Sigmoid colon (tissue), 7 donors: Measurements from ENCODE around the gene MAD1L1. TPM values are rescaled to one million over a fixed set of nuclear protein-coding genes. Genes with fewer than 3 reads are reported as not detected.
"Not testable (repeated sequence)": the region's sequence is repeated elsewhere in the genome, so short reads cannot be mapped to it uniquely, and the experiment has no call there.

Experiments used
- DNase-seq: peaks from one replicate; pipeline ENCODE4 v3.0.0-alpha.2; 2019
- H3K27ac ChIP-seq, 4 donors: fragments of 200-600 bp; sonication (generic); one replicate each; pipeline ENCODE4 v1.5.1; 2016 to 2019; ENCODE audit warnings: mild to moderate bottlenecking in 1 of 4
- H3K27me3 ChIP-seq, 3 donors: fragments of 200-600 bp; sonication (generic); one replicate each; pipeline ENCODE4 v1.5.1; 2019; ENCODE audit warnings: mild to moderate bottlenecking in 1 of 3
- H3K36me3 ChIP-seq, 4 donors: fragments of 200-600 bp; sonication (generic); one replicate each; pipeline ENCODE4 v1.5.1; 2016 to 2019
- H3K4me1 ChIP-seq, 4 donors: fragments of 200-600 bp; sonication (generic); one replicate each; pipeline ENCODE4 v1.5.1; 2017 to 2019
- H3K4me3 ChIP-seq, 4 donors: fragments of 200-600 bp; sonication (generic); one replicate each; pipeline ENCODE4 v1.5.1; 2017 to 2019; ENCODE audit warnings: mild to moderate bottlenecking in 2 of 4, moderate library complexity in 1 of 4
- H3K9me3 ChIP-seq, 4 donors: fragments of 200-600 bp in 3 of 4; sonication (generic) in 3 of 4; one replicate each; pipeline versions ENCODE4 v1.5.1 to v1.6.1; 2013 to 2019
- EP300 ChIP-seq, 4 donors: sonication (generic); formaldehyde crosslinking; IDR thresholded peaks; one replicate each; pipeline ENCODE4 v1.6.1; 2017; ENCODE audit warnings: antibody characterized with exemption in 4 of 4
- POLR2A ChIP-seq, 2 donors: fragments of 450-650 bp; IDR thresholded peaks; one replicate each; pipeline ENCODE4 v1.6.1; 2016; ENCODE audit warnings: antibody characterized with exemption in 2 of 2, mild to moderate bottlenecking in 2 of 2, moderate library complexity in 2 of 2
- POLR2AphosphoS5 ChIP-seq, 4 donors: sonication (generic); formaldehyde crosslinking; IDR thresholded peaks; one replicate each; pipeline ENCODE4 v1.6.1; 2017; ENCODE audit warnings: antibody characterized with exemption in 4 of 4
- WGBS, 2 donors: extraction: QIAGEN DNeasy Blood & Tissue Kit; methylation state at CpG; one replicate each; pipeline ENCODE4 v1.1.7; 2013; 5-methylcytosine and 5-hydroxymethylcytosine counted together
- intact Hi-C: fragments of 100-400 bp; cut with DNase I; formaldehyde crosslinking; loops from one replicate; pipeline ENCODE4 v1.15.1; 2023
- polyA plus RNA-seq, 3 donors: library from polyadenylated mRNA; stranded (reverse); fragments of 200-250 nt; gene quantifications; one replicate each; pipeline ENCODE4 v1.2.3, GENCODE V29; 2013
- total RNA-seq, 4 donors: library from RNA; depleted of rRNA; stranded (reverse); fragments of >200 nt; gene quantifications; one replicate each; pipeline ENCODE4 v1.1.0, GENCODE V29; 2016
- TF ChIP-seq, protein P1 (sequence below), 4 experiments: fragments of 450-650 bp in 3 of 4; fragments of 200-600 bp in 1 of 4; IDR thresholded peaks; one replicate each; pipeline ENCODE4 v1.5.1; 2016 to 2019; ENCODE audit warnings: antibody characterized with exemption in 4 of 4, mild to moderate bottlenecking in 3 of 4, moderate library complexity in 2 of 4
- donor health status: healthy with polysubstance abuse.
- donor health status: Bipolar disorder and iron deficiency.
- donor health status: healthy.

The MAD1L1 gene
- total and polyA plus RNA-seq, 7 donors = 10.2 to 38.4 (median 20.6) TPM

DNA sequence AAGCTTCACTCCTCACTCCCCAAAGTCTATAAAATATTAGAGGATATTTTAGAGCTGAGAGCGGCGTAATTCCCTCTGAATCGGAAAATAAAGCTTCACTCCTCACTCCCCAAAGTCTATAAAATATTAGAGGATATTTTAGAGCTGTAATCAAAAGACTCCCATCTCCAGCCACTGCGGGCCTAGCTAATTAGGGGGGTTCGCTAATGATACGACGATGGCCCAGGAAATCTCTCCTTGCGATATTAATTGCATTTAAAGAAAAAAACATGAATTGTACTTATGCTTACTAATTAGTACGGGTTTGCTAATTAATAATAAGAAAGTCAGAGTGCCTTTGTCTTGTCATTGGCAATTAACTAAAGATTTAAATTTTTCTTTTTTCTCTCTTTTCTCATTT is 235.9 kb downstream of the MAD1L1 start:
- 94 to 97% methylated on average over 7 to 9 of the region's 9 CpGs for WGBS, 2 donors
- no peak overlapping the region for H3K27ac ChIP-seq
- DNase-seq = no peak

DNA sequence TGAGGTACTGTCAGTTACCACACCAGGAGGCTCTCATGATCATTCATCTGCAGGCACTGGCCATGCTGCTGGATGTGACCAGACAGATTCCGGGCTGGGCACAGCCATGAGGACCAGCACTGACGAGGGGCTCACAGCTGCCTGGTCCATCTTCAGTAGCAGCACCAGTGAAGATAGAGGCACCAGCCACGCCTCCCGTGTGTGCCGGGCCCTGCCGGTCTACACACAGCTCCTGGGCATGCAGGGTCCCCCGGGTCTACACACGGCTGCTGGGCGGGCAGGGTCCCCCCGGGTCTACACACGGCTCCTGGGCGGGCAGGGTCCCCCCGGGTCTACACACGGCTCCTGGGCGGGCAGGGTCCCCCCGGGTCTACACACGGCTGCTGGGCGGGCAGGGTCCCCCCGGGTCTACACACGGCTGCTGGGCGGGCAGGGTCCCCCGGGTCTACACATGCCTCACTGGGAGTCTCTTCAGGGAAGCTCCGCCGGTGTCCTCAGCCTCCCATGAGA is 236.8 kb downstream of the MAD1L1 start:
- H3K27me3 ChIP-seq, H3K4me3 ChIP-seq, DNase-seq, intact Hi-C loops, H3K9me3 ChIP-seq, H3K27ac ChIP-seq, H3K36me3 ChIP-seq, H3K4me1 ChIP-seq: not testable (repeated sequence)
- 95 to 96% methylated on average over 24 of the region's 24 CpGs for WGBS, 2 donors

More for the DNA sequence above, 235.9 kb downstream of the MAD1L1 start:
- intact Hi-C loops = no loop called here
- no peaks in the 10 kb centered on the region for H3K4me1 ChIP-seq
- H3K36me3 ChIP-seq = no peaks in the 10 kb centered on the region
- TF ChIP-seq, protein P1, sequence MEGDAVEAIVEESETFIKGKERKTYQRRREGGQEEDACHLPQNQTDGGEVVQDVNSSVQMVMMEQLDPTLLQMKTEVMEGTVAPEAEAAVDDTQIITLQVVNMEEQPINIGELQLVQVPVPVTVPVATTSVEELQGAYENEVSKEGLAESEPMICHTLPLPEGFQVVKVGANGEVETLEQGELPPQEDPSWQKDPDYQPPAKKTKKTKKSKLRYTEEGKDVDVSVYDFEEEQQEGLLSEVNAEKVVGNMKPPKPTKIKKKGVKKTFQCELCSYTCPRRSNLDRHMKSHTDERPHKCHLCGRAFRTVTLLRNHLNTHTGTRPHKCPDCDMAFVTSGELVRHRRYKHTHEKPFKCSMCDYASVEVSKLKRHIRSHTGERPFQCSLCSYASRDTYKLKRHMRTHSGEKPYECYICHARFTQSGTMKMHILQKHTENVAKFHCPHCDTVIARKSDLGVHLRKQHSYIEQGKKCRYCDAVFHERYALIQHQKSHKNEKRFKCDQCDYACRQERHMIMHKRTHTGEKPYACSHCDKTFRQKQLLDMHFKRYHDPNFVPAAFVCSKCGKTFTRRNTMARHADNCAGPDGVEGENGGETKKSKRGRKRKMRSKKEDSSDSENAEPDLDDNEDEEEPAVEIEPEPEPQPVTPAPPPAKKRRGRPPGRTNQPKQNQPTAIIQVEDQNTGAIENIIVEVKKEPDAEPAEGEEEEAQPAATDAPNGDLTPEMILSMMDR (IDR thresholded peaks at IDR 0.05) = no peak
- TF ChIP-seq POLR2AphosphoS5 (IDR thresholded peaks at IDR 0.05) (no peak), POLR2A (IDR thresholded peaks at IDR 0.05) (no peak), EP300 (IDR thresholded peaks at IDR 0.05) (no peak)
- H3K4me3 ChIP-seq = no peak overlapping the region
- no peaks in the 10 kb centered on the region for H3K27me3 ChIP-seq
- no peaks in the 10 kb centered on the region for H3K9me3 ChIP-seq

GRCh38 chr7:1995426-1995825 is 237.3 kb downstream of the MAD1L1 start:
- Histone ChIP-seq H3K27me3 (no peaks in the 10 kb centered on the region), H3K27ac (no peak overlapping the region), H3K4me3 (no peak overlapping the region), H3K36me3 (no peaks in the 10 kb centered on the region), H3K9me3 (no peaks in the 10 kb centered on the region), H3K4me1 (no peaks in the 10 kb centered on the region)
- TF ChIP-seq POLR2AphosphoS5 (IDR thresholded peaks at IDR 0.05) (no peak), POLR2A (IDR thresholded peaks at IDR 0.05) (no peak), EP300 (IDR thresholded peaks at IDR 0.05) (no peak)
- TF ChIP-seq, protein P1 (IDR thresholded peaks at IDR 0.05) = no peak
- WGBS, 2 donors = 87 to 90% methylated on average over 11 of the region's 11 CpGs
- intact Hi-C loops = no loop called here
- DNase-seq = no peak

DNA sequence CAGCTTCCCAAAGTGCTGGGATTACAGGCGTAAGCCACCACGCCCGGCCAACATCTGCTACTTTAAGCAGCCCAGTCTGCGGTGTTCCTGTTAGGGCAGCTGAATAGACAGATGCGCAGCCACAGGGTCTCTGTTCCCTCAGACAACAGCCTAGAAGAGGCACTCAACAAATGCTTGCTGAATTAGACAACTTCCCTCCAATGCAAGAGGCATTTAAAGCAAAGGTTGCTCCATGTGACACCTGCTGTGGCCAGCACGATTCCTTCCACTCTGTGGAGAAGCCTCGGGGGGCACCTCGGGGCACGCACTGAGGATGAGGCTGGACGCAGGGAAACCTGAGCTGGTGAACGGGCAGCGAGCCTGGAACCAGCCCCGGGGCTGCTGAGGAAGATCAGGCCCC is 237.8 kb downstream of the MAD1L1 start:
- DNase-seq = no peak
- Histone ChIP-seq H3K4me1 (no peaks in the 10 kb centered on the region), H3K27me3 (no peaks in the 10 kb centered on the region), H3K4me3 (no peak overlapping the region), H3K9me3 (no peaks in the 10 kb centered on the region), H3K36me3 (no peaks in the 10 kb centered on the region), H3K27ac (no peak overlapping the region)
- TF ChIP-seq POLR2A (IDR thresholded peaks at IDR 0.05) = no peak
- TF ChIP-seq, protein P1 (IDR thresholded peaks at IDR 0.05) = no peak
- intact Hi-C loops = no loop called here
- WGBS, 2 donors = 94% methylated on average over 13 of the region's 13 CpGs

DNA sequence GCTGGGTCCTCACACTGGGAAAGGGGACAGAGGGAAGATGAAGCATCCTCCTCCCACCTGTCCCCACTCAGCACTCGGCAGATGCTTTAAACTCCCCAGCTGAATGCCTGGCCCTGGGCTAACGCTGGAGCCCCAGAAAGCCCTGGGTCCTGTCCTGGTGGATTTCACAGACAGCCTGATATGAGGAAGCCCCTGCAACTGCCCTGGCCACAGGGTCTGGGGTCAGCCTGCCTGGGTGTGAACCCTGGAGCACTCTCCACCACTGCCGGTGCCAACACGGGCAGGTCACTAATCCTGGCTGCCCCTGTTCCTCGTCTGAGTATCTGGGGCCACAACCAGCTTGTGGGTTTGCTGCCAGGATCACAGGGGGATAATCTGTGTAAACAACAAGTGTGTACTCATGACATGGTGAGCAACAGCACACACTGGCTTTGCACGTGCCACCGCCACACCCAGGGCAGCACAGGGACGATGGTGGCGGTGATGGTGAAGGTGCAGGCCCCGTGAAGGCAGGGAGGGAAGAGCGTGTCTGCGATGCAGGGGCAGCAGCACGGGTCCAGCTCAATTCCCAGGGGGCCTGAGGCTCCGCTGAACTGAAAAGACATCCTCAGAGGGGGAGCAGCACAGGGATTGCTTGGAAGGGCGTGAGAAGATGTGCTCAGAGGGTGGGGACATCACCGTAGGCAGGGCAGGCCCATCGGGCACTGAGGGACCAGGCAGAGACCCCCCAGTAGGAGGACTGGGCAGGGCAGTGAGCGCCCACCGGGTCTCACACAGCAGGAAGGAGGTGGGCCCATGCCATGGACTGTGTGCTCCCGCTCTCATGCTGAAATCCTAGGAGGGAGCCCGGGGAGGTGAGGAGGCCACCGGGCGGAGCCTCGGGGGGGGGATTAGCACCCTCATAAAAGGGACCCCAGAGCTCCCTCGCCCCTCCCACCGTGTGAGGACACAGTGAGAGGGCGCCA is 238.7 kb downstream of the MAD1L1 start:
- H3K27ac ChIP-seq = no peak overlapping the region
- DNase-seq = no peak
- TF ChIP-seq POLR2A (IDR thresholded peaks at IDR 0.05) = no peak
- TF ChIP-seq POLR2AphosphoS5 (IDR thresholded peaks at IDR 0.05) = no peak
- TF ChIP-seq EP300 (IDR thresholded peaks at IDR 0.05) = no peak
- TF ChIP-seq, protein P1 (IDR thresholded peaks at IDR 0.05) = no peak
- no peaks in the 10 kb centered on the region for H3K36me3 ChIP-seq
- no peaks in the 10 kb centered on the region for H3K4me1 ChIP-seq
- intact Hi-C loops = no loop called here
- no peak overlapping the region for H3K4me3 ChIP-seq
- no peaks in the 10 kb centered on the region for H3K27me3 ChIP-seq
- no peaks in the 10 kb centered on the region for H3K9me3 ChIP-seq
- WGBS, 2 donors = 81 to 82% methylated on average over 27 of the region's 27 CpGs
